Endodermal cell (in vitro differentiated cells): ENCODE data around the gene ABHD2. TPM values are rescaled to one million over a fixed set of nuclear protein-coding genes. Genes with fewer than 3 reads are reported as not detected.

ENCODE experiments used
- DNase-seq: peaks from one replicate; pipeline ENCODE4 v3.0.0-alpha.2; 2017
- H3K27ac ChIP-seq: 2 replicates; pipeline ENCODE4 v1.5.1; 2013; ENCODE audit warnings: mild to moderate bottlenecking, low read depth, low read length, moderate library complexity
- H3K27me3 ChIP-seq: 2 replicates; pipeline ENCODE4 v1.6.1; 2013; ENCODE audit warnings: mild to moderate bottlenecking, low read length, moderate library complexity; ENCODE audit not compliant: insufficient read depth, control insufficient read depth, poor library complexity, severe bottlenecking
- H3K36me3 ChIP-seq: 2 replicates; pipeline ENCODE4 v1.7.0; 2013; ENCODE audit warnings: mild to moderate bottlenecking, low read length, moderate library complexity; ENCODE audit not compliant: control insufficient read depth, insufficient read depth
- H3K4me1 ChIP-seq: one replicate; pipeline ENCODE4 v1.7.0; 2013; ENCODE audit warnings: low read length; ENCODE audit not compliant: control insufficient read depth, insufficient read depth
- H3K4me3 ChIP-seq: 2 replicates; pipeline ENCODE4 v1.5.1; 2013; ENCODE audit warnings: mild to moderate bottlenecking, low read length, moderate library complexity
- H3K9ac ChIP-seq: 2 replicates; pipeline ENCODE4 v1.6.1; 2013; ENCODE audit warnings: mild to moderate bottlenecking, low read length, moderate library complexity; ENCODE audit not compliant: poor library complexity, severe bottlenecking; ENCODE audit errors: extremely low read depth
- H3K9me3 ChIP-seq: 2 replicates; pipeline ENCODE4 v1.6.1; 2013; ENCODE audit warnings: mild to moderate bottlenecking, low read length, moderate library complexity; ENCODE audit not compliant: control insufficient read depth
- H3K27ac Mint-ChIP-seq: 2 replicates; pipeline ENCODE4 v1.8.0; 2020; ENCODE audit warnings: mixed read lengths
- H3K27me3 Mint-ChIP-seq: 2 replicates; pipeline ENCODE4 v1.8.0; 2021; ENCODE audit warnings: mild to moderate bottlenecking, mixed read lengths; ENCODE audit not compliant: insufficient read depth
- H3K36me3 Mint-ChIP-seq: 2 replicates; pipeline ENCODE4 v1.8.0; 2020; ENCODE audit warnings: low read depth, mixed read lengths
- H3K4me1 Mint-ChIP-seq: 2 replicates; pipeline ENCODE4 v1.8.0; 2020; ENCODE audit warnings: mixed read lengths
- H3K4me3 Mint-ChIP-seq: 2 replicates; pipeline ENCODE4 v1.8.0; 2020; ENCODE audit warnings: mild to moderate bottlenecking, moderate library complexity, mixed read lengths
- H3K9me3 Mint-ChIP-seq: 2 replicates; pipeline ENCODE4 v1.8.0; 2020; ENCODE audit warnings: mild to moderate bottlenecking, mixed read lengths
- WGBS, 2 experiments: methylation state at CpG; one replicate each; pipeline versions ENCODE4 v1.1.5 to v1.1.7; 2013; ENCODE audit warnings: missing lambda C conversion rate in 2 of 2, mixed read lengths in 1 of 2; ENCODE audit not compliant: insufficient coverage in 1 of 2, insufficient read length in 1 of 2; 5-methylcytosine and 5-hydroxymethylcytosine counted together
- total RNA-seq, 2 donors: library from RNA; stranded (reverse); fragmentation: NEBNext Ultra II Directional in 1 of 2; extraction: Animal tissue kit (Norgen Biotek cat#: 25700) in 1 of 2; gene quantifications; 2 replicates in 1 of 2; 3 replicates in 1 of 2; pipeline ENCODE4 v1.2.1, GENCODE V29; 2021
- TF ChIP-seq, protein P1 (sequence below): fragments of 200-600 bp; sonication (generic); conservative IDR thresholded peaks from 2 replicates; pipeline ENCODE4 v1.5.0; 2021; ENCODE audit warnings: antibody characterized with exemption, mild to moderate bottlenecking

The ABHD2 gene
- total RNA-seq, 2 donors from 2014 or later = 24.1 to 26.0 TPM

GRCh38 chr15:89199746-89200145 is 111.5 kb downstream of the ABHD2 start:
- no peaks in the 10 kb centered on the region for H3K9me3 Mint-ChIP-seq
- peak overlapping the region; percentile 94 for H3K27ac ChIP-seq
- peaks cover 8% of the 10 kb centered on the region for H3K36me3 ChIP-seq
- no peak overlapping the region for H3K9ac ChIP-seq
- H3K27ac Mint-ChIP-seq = peak overlapping the region; percentile 85
- peaks cover 28% of the 10 kb centered on the region for H3K4me1 ChIP-seq
- DNase-seq = peak; percentile 82
- no peaks in the 10 kb centered on the region for H3K9me3 ChIP-seq
- H3K4me3 ChIP-seq = peak overlapping the region; percentile 68
- whole genome bisulfite sequencing, 2 experiments = 47% methylated on average over 4 of the region's 6 CpGs; no CpG with 5 or more reads in 1 of the 2 experiments
- H3K36me3 Mint-ChIP-seq = peaks cover 4% of the 10 kb centered on the region
- TF ChIP-seq, protein P1, sequence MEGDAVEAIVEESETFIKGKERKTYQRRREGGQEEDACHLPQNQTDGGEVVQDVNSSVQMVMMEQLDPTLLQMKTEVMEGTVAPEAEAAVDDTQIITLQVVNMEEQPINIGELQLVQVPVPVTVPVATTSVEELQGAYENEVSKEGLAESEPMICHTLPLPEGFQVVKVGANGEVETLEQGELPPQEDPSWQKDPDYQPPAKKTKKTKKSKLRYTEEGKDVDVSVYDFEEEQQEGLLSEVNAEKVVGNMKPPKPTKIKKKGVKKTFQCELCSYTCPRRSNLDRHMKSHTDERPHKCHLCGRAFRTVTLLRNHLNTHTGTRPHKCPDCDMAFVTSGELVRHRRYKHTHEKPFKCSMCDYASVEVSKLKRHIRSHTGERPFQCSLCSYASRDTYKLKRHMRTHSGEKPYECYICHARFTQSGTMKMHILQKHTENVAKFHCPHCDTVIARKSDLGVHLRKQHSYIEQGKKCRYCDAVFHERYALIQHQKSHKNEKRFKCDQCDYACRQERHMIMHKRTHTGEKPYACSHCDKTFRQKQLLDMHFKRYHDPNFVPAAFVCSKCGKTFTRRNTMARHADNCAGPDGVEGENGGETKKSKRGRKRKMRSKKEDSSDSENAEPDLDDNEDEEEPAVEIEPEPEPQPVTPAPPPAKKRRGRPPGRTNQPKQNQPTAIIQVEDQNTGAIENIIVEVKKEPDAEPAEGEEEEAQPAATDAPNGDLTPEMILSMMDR = no peak
- peaks cover 2% of the 10 kb centered on the region for H3K27me3 Mint-ChIP-seq
- no peak overlapping the region for H3K4me3 Mint-ChIP-seq
- no peaks in the 10 kb centered on the region for H3K27me3 ChIP-seq
- peaks cover 52% of the 10 kb centered on the region for H3K4me1 Mint-ChIP-seq

DNA sequence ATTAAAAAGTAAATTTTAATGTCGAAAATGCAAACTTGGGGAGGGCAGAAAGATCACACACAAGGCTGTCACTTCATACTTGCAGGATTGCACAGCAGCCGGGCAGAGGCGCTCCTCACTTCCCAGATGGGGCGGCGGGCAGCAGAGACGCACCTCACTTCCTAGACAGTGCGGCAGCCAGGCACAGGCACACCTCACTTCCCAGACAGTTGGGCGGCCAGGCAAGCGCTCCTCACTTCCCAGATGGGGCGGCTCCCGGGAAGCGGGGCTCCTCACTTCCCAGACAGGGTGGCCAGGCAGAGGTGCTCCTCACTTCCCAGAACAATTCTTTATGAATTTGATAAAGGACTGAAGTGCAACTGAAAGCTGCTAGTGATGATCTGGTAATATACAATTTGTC is 111.9 kb downstream of the ABHD2 start:
- no peak overlapping the region for H3K9ac ChIP-seq
- DNase-seq = no peak
- H3K36me3 ChIP-seq = peaks cover 3% of the 10 kb centered on the region
- Mint-ChIP-seq H3K36me3 (peaks cover 4% of the 10 kb centered on the region), H3K9me3 (no peaks in the 10 kb centered on the region), H3K4me3 (no peak overlapping the region), H3K4me1 (peaks cover 52% of the 10 kb centered on the region), H3K27me3 (peaks cover 2% of the 10 kb centered on the region), H3K27ac (no peak overlapping the region)
- peaks cover 28% of the 10 kb centered on the region for H3K4me1 ChIP-seq
- TF ChIP-seq, protein P1 = no peak
- H3K9me3 ChIP-seq = no peaks in the 10 kb centered on the region
- no peak overlapping the region for H3K4me3 ChIP-seq
- peak overlapping the region; percentile 61 for H3K27ac ChIP-seq
- no peaks in the 10 kb centered on the region for H3K27me3 ChIP-seq
- 88 to 93% methylated on average over 12 of the region's 12 CpGs for WGBS, 2 experiments

DNA sequence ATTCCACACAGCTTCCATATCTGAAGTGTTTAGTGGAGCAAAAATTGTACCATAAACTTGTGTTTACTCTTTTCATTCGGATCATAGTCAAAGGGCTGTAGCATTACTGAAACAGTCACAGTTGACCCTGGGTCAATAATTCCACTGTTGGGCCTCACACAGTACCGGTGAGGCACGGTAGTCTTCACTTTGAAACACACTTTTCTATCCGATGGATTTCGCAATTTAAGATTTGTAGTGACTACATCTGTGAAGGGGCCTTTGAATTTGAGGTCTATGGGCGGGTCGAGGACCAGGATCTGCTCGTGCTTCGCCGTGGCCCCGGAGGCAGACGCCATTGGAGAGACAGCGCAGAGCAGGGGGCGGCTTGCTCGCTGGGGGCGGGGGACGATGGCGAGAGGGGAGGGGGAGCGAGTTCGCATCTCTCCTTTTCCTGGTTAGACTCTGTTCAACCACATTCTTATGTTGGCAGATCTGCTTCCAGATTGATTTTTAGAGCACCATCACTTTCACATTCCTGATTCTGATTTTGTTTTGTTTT is 113.3 kb downstream of the ABHD2 start:
- H3K9me3 Mint-ChIP-seq = no peaks in the 10 kb centered on the region
- Histone ChIP-seq H3K36me3 (peaks cover 3% of the 10 kb centered on the region), H3K9ac (no peak overlapping the region), H3K4me3 (no peak overlapping the region), H3K9me3 (no peaks in the 10 kb centered on the region), H3K4me1 (peaks cover 28% of the 10 kb centered on the region), H3K27ac (no peak overlapping the region), H3K27me3 (no peaks in the 10 kb centered on the region)
- peaks cover 2% of the 10 kb centered on the region for H3K27me3 Mint-ChIP-seq
- 90 to 95% methylated on average over 18 to 19 of the region's 20 CpGs for WGBS, 2 experiments
- H3K27ac Mint-ChIP-seq = no peak overlapping the region
- H3K4me3 Mint-ChIP-seq = no peak overlapping the region
- peaks cover 39% of the 10 kb centered on the region for H3K4me1 Mint-ChIP-seq
- H3K36me3 Mint-ChIP-seq = peaks cover 4% of the 10 kb centered on the region
- no peak for DNase-seq
- TF ChIP-seq, protein P1 = no peak
